ENCODE measurements around the gene GSTA4. TPM values are rescaled to one million over a fixed set of nuclear protein-coding genes. Genes with fewer than 3 reads are reported as not detected.

The GSTA4 gene
- total RNA-seq, 1 donor from 2014 or later = 44.7 TPM

- Mint-ChIP-seq H3K4me1 (ENCODE audit: low read depth) (peaks cover 15% of the 10 kb centered on the region), H3K4me3 (ENCODE audit: low read depth) (no peak overlapping the region), H3K27ac (no peak overlapping the region), H3K27me3 (no peaks in the 10 kb centered on the region), H3K36me3 (ENCODE audit: insufficient read depth) (peaks cover 24% of the 10 kb centered on the region), H3K9me3 (ENCODE audit: low read depth) (no peaks in the 10 kb centered on the region)
- TF ChIP-seq CTCF (IDR thresholded peaks at IDR 0.05; ENCODE audit: unreplicated experiment) = no peak
- DNase-seq (ENCODE audit: low spot score, unreplicated experiment) = no peak
These were observed 46.3 kb upstream of the GSTA4 start for GRCh38 chr6:53041356-53041755.

- no peak for TF ChIP-seq CTCF (IDR thresholded peaks at IDR 0.05; ENCODE audit: unreplicated experiment)
- no peak overlapping the region for H3K4me3 Mint-ChIP-seq (ENCODE audit: low read depth)
- DNase-seq (ENCODE audit: low spot score, unreplicated experiment) = no peak
- H3K36me3 Mint-ChIP-seq (ENCODE audit: insufficient read depth) = peaks cover 33% of the 10 kb centered on the region
- peaks cover 5% of the 10 kb centered on the region for H3K4me1 Mint-ChIP-seq (ENCODE audit: low read depth)
- H3K27ac Mint-ChIP-seq = no peak overlapping the region
- H3K9me3 Mint-ChIP-seq (ENCODE audit: low read depth) = no peaks in the 10 kb centered on the region
- H3K27me3 Mint-ChIP-seq = no peaks in the 10 kb centered on the region
These were observed 43.5 kb upstream of the GSTA4 start for GRCh38 chr6:53038596-53038995.

GRCh38 chr6:53038141-53038540 is 43.1 kb upstream of the GSTA4 start:
- Mint-ChIP-seq H3K27me3 (no peaks in the 10 kb centered on the region), H3K4me3 (ENCODE audit: low read depth) (no peak overlapping the region), H3K27ac (no peak overlapping the region), H3K36me3 (ENCODE audit: insufficient read depth) (peaks cover 34% of the 10 kb centered on the region), H3K9me3 (ENCODE audit: low read depth) (no peaks in the 10 kb centered on the region), H3K4me1 (ENCODE audit: low read depth) (peaks cover 4% of the 10 kb centered on the region)
- DNase-seq (ENCODE audit: low spot score, unreplicated experiment) = no peak
- no peak for TF ChIP-seq CTCF (IDR thresholded peaks at IDR 0.05; ENCODE audit: unreplicated experiment)

GRCh38 chr6:53035549-53036213 is 40.6 kb upstream of the GSTA4 start:
- H3K9me3 Mint-ChIP-seq (ENCODE audit: low read depth) = no peaks in the 10 kb centered on the region
- no peak for DNase-seq (ENCODE audit: low spot score, unreplicated experiment)
- no peak overlapping the region for H3K4me3 Mint-ChIP-seq (ENCODE audit: low read depth)
- no peak for TF ChIP-seq CTCF (IDR thresholded peaks at IDR 0.05; ENCODE audit: unreplicated experiment)
- H3K36me3 Mint-ChIP-seq (ENCODE audit: insufficient read depth) = peaks cover 31% of the 10 kb centered on the region
- no peaks in the 10 kb centered on the region for H3K27me3 Mint-ChIP-seq
- H3K4me1 Mint-ChIP-seq (ENCODE audit: low read depth) = no peaks in the 10 kb centered on the region
- H3K27ac Mint-ChIP-seq = no peak overlapping the region

- H3K4me3 Mint-ChIP-seq (ENCODE audit: low read depth) = no peak overlapping the region
- H3K4me1 Mint-ChIP-seq (ENCODE audit: low read depth) = peaks cover 6% of the 10 kb centered on the region
- no peak for TF ChIP-seq CTCF (IDR thresholded peaks at IDR 0.05; ENCODE audit: unreplicated experiment)
- no peaks in the 10 kb centered on the region for H3K27me3 Mint-ChIP-seq
- no peaks in the 10 kb centered on the region for H3K9me3 Mint-ChIP-seq (ENCODE audit: low read depth)
- DNase-seq (ENCODE audit: low spot score, unreplicated experiment) = no peak
- H3K36me3 Mint-ChIP-seq (ENCODE audit: insufficient read depth) = peaks cover 27% of the 10 kb centered on the region
- H3K27ac Mint-ChIP-seq = no peak overlapping the region
These were observed 38.7 kb upstream of the GSTA4 start for GRCh38 chr6:53033764-53034163.

All from progenitor cell of endocrine pancreas (in vitro differentiated cells).